Effector CD8-positive, alpha-beta T cell (primary cell): ENCODE results near the gene TUBGCP3.
"Not testable (repeated sequence)": the region's sequence is repeated elsewhere in the genome, so short reads cannot be mapped to it uniquely, and the experiment has no call there.

Experiments
- DNase-seq: peaks from one replicate; lab custom pipeline; 2025; lab: John Stamatoyannopoulos, UW
- total RNA-seq, 4 experiments: gene quantifications; one replicate each; lab custom pipeline; 2026; lab: John Stamatoyannopoulos, UW

TUBGCP3 gene, protein sequence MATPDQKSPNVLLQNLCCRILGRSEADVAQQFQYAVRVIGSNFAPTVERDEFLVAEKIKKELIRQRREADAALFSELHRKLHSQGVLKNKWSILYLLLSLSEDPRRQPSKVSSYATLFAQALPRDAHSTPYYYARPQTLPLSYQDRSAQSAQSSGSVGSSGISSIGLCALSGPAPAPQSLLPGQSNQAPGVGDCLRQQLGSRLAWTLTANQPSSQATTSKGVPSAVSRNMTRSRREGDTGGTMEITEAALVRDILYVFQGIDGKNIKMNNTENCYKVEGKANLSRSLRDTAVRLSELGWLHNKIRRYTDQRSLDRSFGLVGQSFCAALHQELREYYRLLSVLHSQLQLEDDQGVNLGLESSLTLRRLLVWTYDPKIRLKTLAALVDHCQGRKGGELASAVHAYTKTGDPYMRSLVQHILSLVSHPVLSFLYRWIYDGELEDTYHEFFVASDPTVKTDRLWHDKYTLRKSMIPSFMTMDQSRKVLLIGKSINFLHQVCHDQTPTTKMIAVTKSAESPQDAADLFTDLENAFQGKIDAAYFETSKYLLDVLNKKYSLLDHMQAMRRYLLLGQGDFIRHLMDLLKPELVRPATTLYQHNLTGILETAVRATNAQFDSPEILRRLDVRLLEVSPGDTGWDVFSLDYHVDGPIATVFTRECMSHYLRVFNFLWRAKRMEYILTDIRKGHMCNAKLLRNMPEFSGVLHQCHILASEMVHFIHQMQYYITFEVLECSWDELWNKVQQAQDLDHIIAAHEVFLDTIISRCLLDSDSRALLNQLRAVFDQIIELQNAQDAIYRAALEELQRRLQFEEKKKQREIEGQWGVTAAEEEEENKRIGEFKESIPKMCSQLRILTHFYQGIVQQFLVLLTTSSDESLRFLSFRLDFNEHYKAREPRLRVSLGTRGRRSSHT
- 36.5 to 52.4 (median 40.2) reads per million in 4 experiments for total RNA-seq

DNA sequence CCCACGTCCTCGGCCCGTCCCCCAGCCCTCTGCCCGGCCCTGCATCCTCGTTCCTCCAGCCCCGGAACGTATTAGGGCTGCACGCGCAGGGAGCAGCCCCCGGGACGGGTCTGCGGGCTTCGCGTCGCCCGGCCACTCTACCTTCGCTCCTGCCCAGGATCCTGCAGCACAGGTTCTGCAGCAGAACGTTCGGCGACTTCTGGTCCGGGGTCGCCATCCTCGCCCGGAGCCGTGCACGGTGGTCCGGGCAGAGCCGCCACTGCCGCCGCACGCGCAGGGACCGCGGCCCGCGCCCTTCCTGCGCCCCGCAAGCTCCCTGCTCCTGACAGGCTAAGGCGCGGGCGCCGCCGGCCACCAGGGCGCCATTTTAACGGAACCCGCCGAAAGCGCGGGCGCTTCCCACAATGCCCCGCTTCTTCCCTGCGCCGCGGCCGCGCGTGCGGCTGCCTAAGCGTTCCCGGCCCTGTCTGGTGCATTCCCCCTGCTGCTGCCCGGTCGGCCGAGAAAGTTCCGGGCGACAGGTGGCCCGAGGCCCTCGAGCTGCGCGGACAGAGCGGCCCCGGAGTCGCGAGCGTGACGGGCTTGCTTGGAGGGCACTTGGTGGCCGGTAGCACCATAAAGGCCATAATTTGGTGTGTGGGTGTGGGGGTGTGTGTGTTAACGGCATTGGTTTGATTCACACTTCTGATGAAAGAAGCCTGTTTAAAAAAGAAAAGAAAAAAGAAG lies at the start of gene TUBGCP3:
TUBGCP3 (minus strand) TSS at position 390 of the 726 bp plus-strand sequence; CDS start at position 217, 173 bp downstream.
- peak; percentile 47 for DNase-seq

DNA sequence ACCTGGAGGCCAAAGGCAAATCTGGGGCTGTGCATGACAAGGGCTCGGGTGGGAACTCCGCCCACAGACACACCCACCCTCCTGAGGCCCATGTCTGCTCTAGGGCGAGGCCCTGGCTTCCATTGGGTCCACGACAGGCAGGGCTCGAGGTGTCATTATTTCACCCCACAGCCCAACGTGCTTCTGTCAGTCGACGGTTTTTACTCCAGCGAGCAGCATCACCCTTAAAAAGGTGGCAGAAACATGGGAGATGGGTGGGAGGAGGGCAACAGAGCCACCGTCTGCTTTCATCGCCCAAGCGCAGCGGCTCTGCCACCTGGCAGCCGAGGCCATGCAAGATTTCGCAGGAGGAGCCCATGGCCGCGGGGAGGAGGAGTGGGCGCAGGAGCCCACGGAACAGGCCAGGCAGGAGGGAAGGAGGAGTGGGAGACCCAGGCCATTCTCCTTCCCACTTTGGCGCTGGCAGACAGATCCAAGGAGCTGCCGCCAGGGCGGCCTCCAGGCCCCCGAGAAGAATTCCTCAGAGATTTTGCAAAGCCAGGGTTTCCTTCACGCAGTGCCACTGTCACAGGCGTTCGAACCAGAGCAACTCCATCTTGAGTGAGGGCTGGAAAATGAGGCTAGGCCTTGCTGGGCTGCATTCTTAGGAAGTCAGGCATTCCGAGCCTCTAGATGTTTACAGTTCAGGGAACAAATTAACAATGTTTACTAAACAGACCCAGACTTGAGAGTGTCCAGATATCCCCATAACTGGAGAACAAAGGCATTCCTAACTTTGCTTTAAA lies 49.3 kb upstream of the TUBGCP3 start:
- no peak for DNase-seq

DNA sequence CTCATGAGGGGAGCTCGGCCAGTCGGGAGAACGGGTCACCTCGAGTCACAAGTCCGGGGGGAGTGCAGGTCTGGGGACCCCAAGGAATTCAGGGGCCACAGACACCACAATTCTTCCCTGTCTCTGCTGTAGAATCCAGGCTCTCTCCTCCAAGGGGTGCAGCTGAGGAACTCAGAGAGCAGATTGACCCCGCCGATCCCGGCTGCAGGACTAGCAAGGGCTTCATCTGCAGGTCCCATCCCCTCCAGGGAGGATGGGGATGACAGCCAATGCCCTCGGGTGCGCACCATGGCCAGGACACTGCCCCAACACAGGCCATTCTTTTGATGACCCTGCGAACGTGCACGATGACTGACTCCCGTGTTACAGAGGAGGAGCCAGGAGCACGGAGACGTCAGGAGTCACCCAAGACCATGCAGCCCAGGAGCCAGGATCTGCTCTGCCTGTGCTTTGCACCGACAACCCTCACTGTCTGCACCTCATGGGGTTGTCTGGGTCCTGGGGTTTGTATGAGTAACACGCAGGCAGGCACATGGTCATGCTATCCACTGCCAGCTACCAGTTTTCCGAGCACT lies 48.5 kb upstream of the TUBGCP3 start:
- DNase-seq, result no peak

DNA sequence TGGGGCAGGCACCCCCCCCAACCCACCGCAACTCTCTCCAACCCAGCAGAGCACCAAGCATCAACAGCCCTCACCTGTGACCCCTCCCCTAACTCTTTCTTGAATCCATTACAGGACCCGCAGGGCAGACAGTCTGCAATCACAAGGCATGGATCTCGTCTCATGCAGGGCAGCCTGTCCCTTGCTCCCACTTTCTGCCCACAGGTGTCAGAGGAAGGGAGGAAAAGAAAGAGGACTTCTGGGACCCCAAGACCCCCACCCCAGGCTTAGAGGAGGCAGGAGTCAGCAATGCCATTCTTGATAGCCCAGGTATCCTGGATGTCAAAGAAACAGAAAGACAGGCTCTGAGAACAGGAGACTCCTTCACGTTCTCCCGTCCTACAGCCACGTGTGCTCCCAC lies 47.4 kb upstream of the TUBGCP3 start:
- no peak for DNase-seq

DNA sequence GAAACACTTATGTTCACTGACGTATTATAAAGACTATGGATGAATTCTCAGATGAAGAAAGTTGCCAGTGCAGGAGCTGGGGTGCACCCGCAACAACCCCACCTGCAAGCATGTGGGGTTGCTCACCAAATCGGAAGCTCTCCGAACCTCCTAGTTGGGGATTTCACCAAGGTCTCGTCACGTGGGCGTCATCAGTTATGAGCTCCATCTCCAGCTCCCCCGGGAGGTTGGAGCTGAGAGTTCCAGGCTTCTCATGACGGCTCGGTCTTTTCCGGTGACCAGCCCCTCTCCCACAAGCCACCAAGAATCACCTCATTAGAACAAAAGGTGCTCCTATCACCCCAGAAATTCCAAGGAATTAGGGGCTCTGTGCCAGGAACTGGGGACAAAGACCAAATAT lies 46.1 kb upstream of the TUBGCP3 start:
- no peak for DNase-seq

DNA sequence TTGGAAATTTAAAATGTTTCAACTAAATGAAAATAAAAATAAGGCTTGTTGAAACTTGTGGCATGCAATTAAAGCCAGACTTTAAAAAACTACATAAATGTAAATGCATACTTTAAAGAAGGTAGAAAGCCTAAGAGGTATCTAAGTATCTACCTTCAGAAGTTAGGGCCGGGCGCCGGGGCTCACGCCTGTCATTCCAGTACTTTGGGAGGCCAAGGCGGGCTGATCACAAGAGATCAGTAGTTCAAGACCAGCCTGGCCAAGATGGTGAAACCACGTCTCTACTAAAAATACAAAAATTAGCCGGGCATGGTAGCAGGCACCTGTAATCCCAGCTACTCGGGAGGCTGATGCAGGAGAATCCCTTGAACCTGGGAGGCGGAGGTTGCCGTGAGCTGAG lies 42.3 kb upstream of the TUBGCP3 start:
- DNase-seq, result not testable (repeated sequence)

DNA sequence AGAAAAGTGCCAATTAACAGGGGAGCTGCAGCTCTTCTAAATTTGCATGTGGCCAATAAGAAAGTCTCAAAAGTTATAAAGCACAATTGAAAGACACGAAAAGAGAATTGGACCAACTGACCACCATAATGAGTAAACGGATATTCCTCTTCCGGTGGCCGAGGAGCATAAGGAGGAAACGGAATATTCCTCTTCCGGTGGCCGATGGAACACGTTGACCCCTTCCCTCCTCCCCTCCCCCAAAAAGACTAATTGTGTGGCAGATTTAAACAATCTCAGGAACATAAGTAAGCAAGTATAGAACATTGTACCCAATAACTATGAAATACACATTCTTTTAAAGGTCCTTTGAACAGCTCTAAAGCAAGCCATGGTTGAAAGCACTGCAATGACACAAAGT lies 41.2 kb upstream of the TUBGCP3 start:
- no peak for DNase-seq

DNA sequence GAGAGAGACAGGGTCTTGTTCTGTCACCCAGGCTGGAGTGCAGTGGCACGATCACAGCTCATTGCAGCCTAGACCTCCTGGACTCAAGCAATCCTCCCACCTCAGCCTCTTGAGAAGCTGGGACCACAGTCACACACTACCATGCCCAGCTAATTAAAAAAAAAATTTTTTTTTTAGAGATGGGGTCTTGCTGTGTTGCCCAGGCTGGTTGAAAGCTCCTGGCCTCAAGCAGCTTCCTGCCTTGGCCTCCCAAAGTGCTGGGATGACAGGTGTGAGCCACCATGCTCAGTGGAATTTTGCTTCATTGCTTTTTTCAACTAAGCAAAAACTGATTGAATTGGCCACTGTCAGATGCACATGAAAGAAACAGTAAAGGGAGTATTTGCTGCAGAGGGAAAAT lies 39.7 kb upstream of the TUBGCP3 start:
- DNase-seq, result not testable (repeated sequence)

DNA sequence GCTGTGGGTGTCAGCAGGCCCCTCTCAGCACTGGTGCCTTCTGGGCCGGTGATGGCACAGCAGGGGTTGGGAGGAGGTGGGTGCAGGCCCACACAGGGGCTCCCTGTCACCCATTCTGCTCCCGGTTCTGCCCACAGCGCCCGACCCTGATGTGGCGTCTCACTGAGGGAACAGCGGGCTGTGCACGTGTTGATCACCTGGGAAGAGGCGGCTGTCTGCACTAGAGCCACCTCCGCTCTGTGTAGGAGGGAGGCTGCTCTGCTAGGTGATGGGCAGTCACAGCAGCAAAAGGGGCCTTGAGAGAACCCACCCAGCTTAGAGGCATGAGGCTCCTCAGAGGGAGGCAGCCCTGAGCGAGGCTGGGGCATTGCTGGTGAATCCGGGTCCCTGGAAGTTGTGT lies 39.2 kb upstream of the TUBGCP3 start:
- no peak for DNase-seq

DNA sequence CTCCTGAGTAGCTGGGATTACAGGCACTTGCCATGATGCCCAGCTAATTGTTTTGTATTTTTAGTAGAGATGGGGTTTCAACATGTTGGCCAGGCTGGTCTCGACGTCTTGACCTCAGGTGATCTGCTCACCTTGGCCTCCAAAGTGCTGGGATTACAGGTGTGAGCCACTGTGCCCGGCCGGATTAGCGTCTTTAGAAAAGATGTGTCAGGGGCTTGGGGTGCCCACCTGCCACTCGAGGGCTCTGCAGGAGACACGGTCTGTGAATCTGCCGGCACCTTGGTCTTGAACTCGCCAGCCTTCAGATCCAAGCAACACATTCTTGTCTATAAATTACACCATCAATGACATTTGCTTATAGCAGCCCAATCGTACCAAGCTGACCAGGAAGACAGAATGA lies 38.8 kb upstream of the TUBGCP3 start:
- no peak for DNase-seq

DNA sequence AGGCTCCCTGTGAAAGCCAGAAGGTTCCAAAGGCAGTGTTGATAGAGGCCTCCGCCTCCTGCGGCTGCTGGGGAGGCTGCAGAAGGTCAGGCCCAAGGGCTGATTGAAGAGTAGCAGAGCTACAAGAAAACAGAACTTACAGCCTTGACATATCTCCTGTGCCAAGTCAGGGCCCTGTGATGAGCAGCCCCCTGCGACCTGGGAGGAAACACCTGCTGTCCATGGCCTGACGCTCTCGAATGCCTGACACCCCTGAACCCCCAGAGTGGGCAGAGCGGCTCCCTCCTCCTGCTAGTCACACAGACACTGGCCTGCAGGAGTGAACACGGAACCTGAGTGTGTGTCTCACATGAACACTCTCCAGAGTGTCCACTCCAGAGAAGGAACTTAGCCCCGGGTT lies 38.2 kb upstream of the TUBGCP3 start:
- DNase-seq, result no peak

DNA sequence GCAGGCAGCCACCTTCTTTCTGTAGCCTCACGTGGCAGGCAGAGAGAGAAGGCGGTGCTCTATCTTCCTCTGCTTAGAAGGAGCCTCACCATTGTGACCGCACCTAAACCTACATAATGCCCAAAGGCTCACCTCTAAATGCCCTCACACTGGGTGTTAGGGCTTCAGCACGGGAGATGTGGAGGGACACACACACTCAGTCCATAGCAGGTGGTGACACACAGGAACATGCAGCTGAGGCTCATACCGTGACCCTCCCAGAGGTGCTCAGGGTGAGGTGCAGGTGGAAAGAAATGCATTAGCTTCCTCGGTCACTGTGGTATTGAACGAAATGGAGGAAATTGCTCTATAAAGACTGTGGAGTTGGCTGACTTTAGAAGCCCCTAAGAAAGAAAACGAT lies 37.7 kb upstream of the TUBGCP3 start:
- no peak for DNase-seq

DNA sequence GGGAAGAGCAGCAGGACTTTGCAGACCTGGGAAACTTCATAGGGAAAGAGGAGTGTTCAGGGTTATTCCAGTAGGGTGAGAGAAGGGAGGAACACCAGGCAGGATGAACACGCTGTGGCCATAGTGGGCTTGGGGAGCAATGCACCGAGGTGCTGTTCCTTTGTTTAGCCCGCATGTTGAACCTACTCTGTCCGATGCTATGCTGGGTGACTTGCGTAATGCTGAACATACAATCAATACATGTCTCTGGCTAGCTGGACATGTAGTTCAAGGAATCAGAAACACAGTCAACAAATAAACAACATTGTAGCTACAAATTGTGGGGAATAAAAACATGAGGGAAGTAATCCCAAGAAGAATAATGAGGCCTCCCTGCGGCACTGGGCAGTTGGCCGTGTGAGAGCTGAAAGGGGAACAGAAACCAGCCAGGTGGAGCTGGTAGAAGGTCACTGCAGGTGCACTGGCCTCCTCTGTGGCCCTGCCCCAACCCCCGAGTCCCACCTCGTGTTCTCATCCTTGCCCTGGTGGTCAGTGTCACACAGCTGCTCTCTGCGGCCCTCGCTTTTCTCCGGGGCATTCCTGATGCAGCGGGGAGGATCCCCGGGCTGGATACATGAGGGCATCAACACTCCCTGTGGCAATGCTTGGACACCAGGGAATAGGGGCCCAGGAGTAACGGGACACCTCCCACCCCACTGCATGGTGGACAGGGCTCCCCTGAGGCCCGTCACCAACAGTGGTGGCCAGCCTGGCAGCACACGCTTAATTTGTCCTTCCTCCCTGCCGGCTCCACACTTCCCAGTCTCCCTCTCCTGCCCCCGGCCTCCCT lies 36.9 kb upstream of the TUBGCP3 start:
- no peak for DNase-seq

DNA sequence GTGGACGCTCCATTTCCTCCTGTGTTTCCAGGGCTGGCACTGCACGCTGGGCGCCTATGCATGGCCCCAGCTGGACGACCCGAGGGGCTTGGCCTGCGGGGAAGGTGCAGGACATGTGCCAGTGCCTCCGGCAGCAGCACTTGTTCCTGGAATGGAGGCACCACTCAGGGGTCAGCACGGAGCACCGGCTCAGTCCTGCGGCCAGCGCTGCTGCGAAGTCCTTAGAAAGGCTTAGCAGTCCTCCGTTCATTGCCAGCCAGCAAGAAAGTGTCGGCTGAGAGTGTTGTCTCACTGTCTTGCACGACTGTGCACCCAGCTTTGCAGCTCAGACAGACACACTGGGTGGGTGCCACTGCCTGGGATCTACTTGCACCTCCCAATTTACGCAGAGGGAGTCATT lies 36.1 kb upstream of the TUBGCP3 start:
- DNase-seq, result no peak

DNA sequence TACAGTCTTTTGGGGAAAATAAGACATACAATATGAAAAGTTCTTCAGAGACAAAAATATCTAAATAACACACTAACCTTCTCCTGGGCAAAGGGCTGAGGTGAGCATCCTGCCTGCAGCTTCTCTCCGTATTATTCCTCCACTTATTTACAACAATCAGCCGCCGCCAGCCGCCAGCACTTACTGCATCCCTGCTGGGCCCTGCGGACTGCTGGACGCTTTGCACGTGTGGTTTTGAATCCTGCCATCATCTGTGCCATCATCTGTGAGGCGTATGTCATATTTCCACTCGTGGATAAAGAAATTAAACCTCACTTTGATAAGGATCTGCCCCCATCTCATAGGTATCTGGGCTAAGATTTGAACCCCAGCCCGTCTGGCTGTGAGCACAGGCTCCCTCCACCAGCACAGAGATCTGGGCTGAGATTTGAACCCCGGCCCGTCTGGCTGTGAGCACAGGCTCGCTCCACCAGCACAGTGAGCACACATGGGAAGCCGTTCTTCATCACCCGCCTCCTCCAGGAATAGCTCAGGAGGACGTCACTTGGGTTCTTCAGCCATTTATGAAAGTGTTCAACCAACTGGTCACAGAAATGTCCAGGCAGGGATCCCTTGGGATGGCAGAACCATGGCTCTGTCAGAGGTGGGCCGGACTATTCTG lies 35.2 kb upstream of the TUBGCP3 start:
- DNase-seq, result no peak

DNA sequence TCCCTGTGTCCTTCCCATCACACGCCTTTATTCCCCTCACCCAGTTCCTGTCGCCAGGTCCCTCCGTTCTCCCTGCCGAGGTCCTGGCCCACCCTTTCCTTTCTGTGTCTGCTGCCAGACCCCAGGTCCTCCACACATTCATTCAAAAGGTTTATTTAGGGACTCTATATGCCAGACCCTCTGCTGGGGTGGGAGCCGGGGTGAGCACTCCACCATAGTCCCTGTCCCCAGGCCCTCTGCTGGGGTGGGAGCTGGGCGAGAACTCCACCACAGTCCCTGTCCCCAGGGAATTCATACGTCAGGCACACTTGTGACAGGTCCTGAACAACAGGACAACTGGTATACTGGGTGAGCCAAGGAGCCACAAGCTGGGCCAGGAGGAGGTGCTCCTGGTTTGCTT lies 34.4 kb upstream of the TUBGCP3 start:
- no peak for DNase-seq

DNA sequence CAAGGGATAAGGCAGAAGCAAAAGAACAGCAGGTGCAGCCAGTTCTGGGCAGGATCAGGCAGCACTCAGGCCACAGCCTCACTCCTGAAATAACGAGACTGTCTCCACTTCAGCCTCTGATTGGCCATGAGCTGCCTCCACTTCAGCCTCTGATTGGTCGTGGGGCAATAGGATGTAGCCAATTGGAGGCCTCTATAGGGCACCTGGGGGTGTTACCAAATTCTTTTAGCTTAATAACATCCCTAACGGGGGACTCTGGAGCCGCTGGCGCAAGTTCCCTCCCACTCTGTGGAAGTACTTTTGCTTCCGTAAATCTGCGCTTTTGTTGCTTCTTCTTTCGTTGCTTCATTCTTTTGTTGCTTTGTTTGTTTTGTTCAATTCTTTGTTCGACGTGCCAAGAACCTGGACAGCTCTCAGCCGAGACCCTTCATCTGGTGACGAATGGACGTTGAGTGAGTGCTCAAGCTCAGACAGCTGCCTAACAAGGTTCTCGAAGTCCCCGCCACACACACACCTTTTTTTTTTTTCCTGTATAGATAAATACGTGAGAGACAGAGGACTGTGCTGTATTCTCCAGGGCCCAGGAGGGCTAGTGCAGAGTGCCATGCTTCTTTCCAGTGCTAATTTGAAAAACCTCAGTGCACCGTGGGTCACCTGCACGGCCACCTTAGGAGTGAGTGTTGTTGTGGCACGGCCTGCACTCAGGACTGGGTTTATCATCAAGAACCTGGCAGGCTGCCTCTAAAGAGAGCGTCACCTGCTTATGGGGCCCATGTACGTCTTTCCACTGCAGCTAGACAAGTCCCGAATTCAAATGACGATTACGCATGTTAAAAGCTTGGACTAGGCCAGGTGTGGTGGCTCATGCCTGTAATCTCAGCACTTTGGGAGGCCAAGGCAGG lies 32.0 kb upstream of the TUBGCP3 start:
- no peak for DNase-seq

DNA sequence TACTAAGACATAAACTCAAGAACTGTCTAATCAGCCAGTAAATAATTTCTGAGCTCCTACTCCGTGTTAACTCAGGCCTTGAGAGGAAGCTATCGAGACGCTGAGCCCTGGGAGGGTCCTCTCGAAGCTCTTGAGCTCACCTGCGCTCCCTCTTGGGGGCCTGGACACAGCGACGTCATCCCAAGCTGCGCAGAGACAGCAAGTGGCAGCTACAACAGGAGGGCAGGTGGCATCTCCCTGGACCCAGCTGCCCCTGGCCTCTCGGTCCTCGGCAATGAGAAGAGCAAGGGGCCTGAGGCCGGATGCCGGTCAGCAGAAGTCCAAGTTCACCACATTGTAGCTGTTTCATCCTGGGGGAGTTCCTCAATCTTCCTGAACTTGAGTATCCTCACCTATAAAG lies 30.5 kb upstream of the TUBGCP3 start:
- no peak for DNase-seq
